CD14-positive monocyte (primary cell): ENCODE results near the gene C8G. TPM values are rescaled to one million over a fixed set of nuclear protein-coding genes. Genes with fewer than 3 reads are reported as not detected.
A peak's percentile ranks its signal among the peaks of the same experiment; 100 is the strongest.

Experiments used
- DNase-seq, 3 donors: peaks; one replicate each; pipeline ENCODE4 v3.0.0-alpha.2; 2011 to 2022
- H2AFZ ChIP-seq: 2 replicates; pipeline ENCODE4 v1.6.0; 2012; ENCODE audit warnings: mild to moderate bottlenecking, low read depth, low read length, inconsistent platforms; ENCODE audit not compliant: insufficient read depth, poor library complexity, severe bottlenecking
- H3K27ac ChIP-seq, 2 donors: 1 replicate in 1 of 2; 2 replicates in 1 of 2; pipeline ENCODE4 v1.5.1; 2012 to 2013; ENCODE audit warnings: low read length in 2 of 2, control low read depth in 1 of 2, inconsistent platforms in 1 of 2, low read depth in 1 of 2, mild to moderate bottlenecking in 1 of 2
- H3K27me3 ChIP-seq, 2 donors: one replicate each; pipeline versions ENCODE4 v1.6.0 to v1.6.1; 2011 to 2013; ENCODE audit warnings: low read length in 2 of 2; ENCODE audit not compliant: control insufficient read depth in 2 of 2, insufficient read depth in 2 of 2
- H3K36me3 ChIP-seq, 2 donors: replicated peaks in 1 of 2; 1 replicate in 1 of 2; 2 replicates in 1 of 2; pipeline versions ENCODE4 v1.5.1 to v1.6.1; 2012 to 2013; ENCODE audit warnings: low read length in 2 of 2, control low read depth in 1 of 2, inconsistent platforms in 1 of 2, mild to moderate bottlenecking in 1 of 2; ENCODE audit not compliant: insufficient read depth in 2 of 2, control insufficient read depth in 1 of 2
- H3K4me1 ChIP-seq, 2 donors: 1 replicate in 1 of 2; 2 replicates in 1 of 2; pipeline versions ENCODE4 v1.5.1 to v1.6.1; 2012 to 2013; ENCODE audit warnings: low read length in 2 of 2, control low read depth in 1 of 2, inconsistent platforms in 1 of 2, mild to moderate bottlenecking in 1 of 2, moderate library complexity in 1 of 2; ENCODE audit not compliant: insufficient read depth in 2 of 2, control insufficient read depth in 1 of 2
- H3K4me2 ChIP-seq: replicated peaks from 2 replicates; pipeline ENCODE3; 2012; ENCODE audit warnings: low read length, moderate library complexity, mild to moderate bottlenecking; ENCODE audit not compliant: poor library complexity, severe bottlenecking; ENCODE audit errors: extremely low read depth
- H3K4me3 ChIP-seq, 3 experiments: fragments of 200-600 bp in 1 of 3; sonication (generic) in 1 of 3; replicated peaks in 1 of 3; 1 replicate in 2 of 3; 2 replicates in 1 of 3; pipeline ENCODE4 v1.5.1; 2011 to 2013; ENCODE audit warnings: low read length in 3 of 3, mild to moderate bottlenecking in 3 of 3, control low read depth in 2 of 3, low read depth in 2 of 3, inconsistent platforms in 1 of 3, moderate library complexity in 1 of 3
- H3K79me2 ChIP-seq: 2 replicates; pipeline ENCODE4 v1.6.0; 2012; ENCODE audit warnings: mild to moderate bottlenecking, control low read depth, inconsistent platforms, low read length, moderate library complexity; ENCODE audit not compliant: insufficient read depth
- H3K9ac ChIP-seq: 2 replicates; pipeline ENCODE4 v1.6.0; 2017; ENCODE audit warnings: low read length, mild to moderate bottlenecking; ENCODE audit not compliant: insufficient read depth, poor library complexity, severe bottlenecking
- H3K9me3 ChIP-seq, 2 donors: replicated peaks in 1 of 2; 1 replicate in 1 of 2; 2 replicates in 1 of 2; pipeline versions ENCODE4 v1.5.1 to v1.6.1; 2012 to 2013; ENCODE audit warnings: low read length in 2 of 2, control low read depth in 1 of 2; ENCODE audit not compliant: control insufficient read depth in 1 of 2, insufficient read depth in 1 of 2
- H4K20me1 ChIP-seq: 2 replicates; pipeline ENCODE4 v1.6.0; 2012; ENCODE audit warnings: mild to moderate bottlenecking, low read length, control low read depth, moderate library complexity; ENCODE audit not compliant: insufficient read depth
- H3K27ac Mint-ChIP-seq, 7 donors: one replicate each; pipeline ENCODE4 v1.8.0; 2020; ENCODE audit warnings: mild to moderate bottlenecking in 7 of 7, mixed read lengths in 7 of 7, moderate library complexity in 6 of 7, inconsistent platforms in 2 of 7
- H3K27me3 Mint-ChIP-seq, 3 donors: one replicate each; pipeline ENCODE4 v1.8.0; 2021 to 2022; ENCODE audit warnings: low read depth in 3 of 3, mild to moderate bottlenecking in 3 of 3, mixed read lengths in 3 of 3, moderate library complexity in 3 of 3, inconsistent platforms in 1 of 3
- H3K36me3 Mint-ChIP-seq, 2 donors: one replicate each; pipeline ENCODE4 v1.8.0; 2020; ENCODE audit warnings: mixed read lengths in 2 of 2, inconsistent platforms in 1 of 2, mild to moderate bottlenecking in 1 of 2
- H3K4me1 Mint-ChIP-seq: one replicate; pipeline ENCODE4 v1.8.0; 2020; ENCODE audit warnings: mild to moderate bottlenecking, mixed read lengths
- H3K4me3 Mint-ChIP-seq, 2 donors: one replicate each; pipeline ENCODE4 v1.8.0; 2020; ENCODE audit warnings: mild to moderate bottlenecking in 2 of 2, mixed read lengths in 2 of 2, moderate library complexity in 1 of 2
- H3K9me3 Mint-ChIP-seq, 7 donors: one replicate each; pipeline ENCODE4 v1.8.0; 2020 to 2022; ENCODE audit warnings: mixed read lengths in 7 of 7, mild to moderate bottlenecking in 6 of 7, moderate library complexity in 6 of 7, inconsistent platforms in 2 of 7
- WGBS: methylation state at CpG from one replicate; pipeline ENCODE4 v1.1.5; 2013; ENCODE audit warnings: missing lambda C conversion rate; ENCODE audit not compliant: insufficient coverage; 5-methylcytosine and 5-hydroxymethylcytosine counted together
- intact Hi-C, 2 donors: fragments of 100-400 bp; cut with micrococcal nuclease; formaldehyde crosslinking; loops; one replicate each; pipeline versions ENCODE4 v1.15.0 to v1.15.1; 2023
- polyA plus RNA-seq, 3 donors: library from polyadenylated mRNA; depleted of rRNA in 1 of 3; unstranded in 2 of 3; stranded (reverse) in 1 of 3; fragments of 300-500 nt in 2 of 3; fragments of >200 nt in 1 of 3; fragmentation: Illumina TruSeq in 2 of 3; gene quantifications; 1 replicate in 2 of 3; 2 replicates in 1 of 3; pipeline ENCODE4 v1.2.3, GENCODE V29; 2012 to 2021
- TF ChIP-seq, protein P1 (sequence below): fragments of 200-600 bp; IDR thresholded peaks from one replicate; pipeline ENCODE4 v1.8.0; 2022; ENCODE audit warnings: antibody characterized with exemption, mild to moderate bottlenecking

The C8G gene
- polyA plus RNA-seq, 3 donors = 0.55 to 0.72 TPM; not detected in 1

DNA sequence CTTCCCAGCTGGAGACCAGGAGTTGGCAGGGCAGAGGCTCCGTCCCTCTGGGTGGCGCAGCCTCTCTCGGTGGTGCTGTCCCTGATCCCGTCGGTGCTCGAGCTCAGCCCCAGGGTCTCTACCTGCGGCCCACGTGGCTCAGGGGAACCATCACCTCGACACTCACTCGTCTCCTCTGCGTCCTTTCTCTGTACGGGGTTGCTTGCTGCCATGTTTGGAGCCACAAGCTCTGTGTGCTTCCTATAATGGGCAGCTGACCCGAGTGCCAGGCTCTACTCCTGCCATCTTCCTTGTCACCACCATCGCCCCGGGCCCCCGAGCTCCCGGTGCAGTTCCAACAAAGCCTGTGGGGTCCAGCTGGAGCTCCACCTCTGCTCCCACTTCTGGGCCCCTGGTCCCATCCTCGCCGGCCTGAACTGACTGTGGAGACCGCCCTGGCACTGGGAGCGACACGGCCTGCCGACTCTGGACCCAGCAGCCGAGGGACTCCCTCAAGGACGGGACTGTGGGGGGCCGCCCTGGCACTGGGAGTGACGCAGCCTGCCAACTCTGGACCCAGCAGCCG, 5.5 kb upstream of the C8G start:
- H3K36me3 ChIP-seq = peaks cover 39 to 48% of the 10 kb centered on the region in 2 donors
- DNase-seq = no peak
- Mint-ChIP-seq H3K4me3 (no peak overlapping the region), H3K27me3 (no peaks in the 10 kb centered on the region), H3K27ac (peak overlapping the region in 1 of 7 donors; percentile 72), H3K4me1 (peaks cover 24% of the 10 kb centered on the region), H3K36me3 (peaks cover 26 to 47% of the 10 kb centered on the region in 2 donors), H3K9me3 (peaks cover 0 to 3% (median 0%) of the 10 kb centered on the region in 7 donors)
- H3K9ac ChIP-seq = no peak overlapping the region
- no peaks in the 10 kb centered on the region for H3K27me3 ChIP-seq
- WGBS = 97% methylated on average over 28 of the region's 28 CpGs
- intact Hi-C loops = no loop called here
- H3K27ac ChIP-seq = no peak overlapping the region
- peaks cover 20% of the 10 kb centered on the region for H3K79me2 ChIP-seq
- peaks cover 49% of the 10 kb centered on the region for H4K20me1 ChIP-seq
- H3K4me1 ChIP-seq = peaks cover 23 to 30% of the 10 kb centered on the region in 2 donors
- H3K4me3 ChIP-seq = no peak overlapping the region
- H3K4me2 ChIP-seq = no peak overlapping the region
- no peak overlapping the region for H2AFZ ChIP-seq
- TF ChIP-seq, protein P1, sequence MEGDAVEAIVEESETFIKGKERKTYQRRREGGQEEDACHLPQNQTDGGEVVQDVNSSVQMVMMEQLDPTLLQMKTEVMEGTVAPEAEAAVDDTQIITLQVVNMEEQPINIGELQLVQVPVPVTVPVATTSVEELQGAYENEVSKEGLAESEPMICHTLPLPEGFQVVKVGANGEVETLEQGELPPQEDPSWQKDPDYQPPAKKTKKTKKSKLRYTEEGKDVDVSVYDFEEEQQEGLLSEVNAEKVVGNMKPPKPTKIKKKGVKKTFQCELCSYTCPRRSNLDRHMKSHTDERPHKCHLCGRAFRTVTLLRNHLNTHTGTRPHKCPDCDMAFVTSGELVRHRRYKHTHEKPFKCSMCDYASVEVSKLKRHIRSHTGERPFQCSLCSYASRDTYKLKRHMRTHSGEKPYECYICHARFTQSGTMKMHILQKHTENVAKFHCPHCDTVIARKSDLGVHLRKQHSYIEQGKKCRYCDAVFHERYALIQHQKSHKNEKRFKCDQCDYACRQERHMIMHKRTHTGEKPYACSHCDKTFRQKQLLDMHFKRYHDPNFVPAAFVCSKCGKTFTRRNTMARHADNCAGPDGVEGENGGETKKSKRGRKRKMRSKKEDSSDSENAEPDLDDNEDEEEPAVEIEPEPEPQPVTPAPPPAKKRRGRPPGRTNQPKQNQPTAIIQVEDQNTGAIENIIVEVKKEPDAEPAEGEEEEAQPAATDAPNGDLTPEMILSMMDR = no peak
- no peaks in the 10 kb centered on the region for H3K9me3 ChIP-seq

DNA sequence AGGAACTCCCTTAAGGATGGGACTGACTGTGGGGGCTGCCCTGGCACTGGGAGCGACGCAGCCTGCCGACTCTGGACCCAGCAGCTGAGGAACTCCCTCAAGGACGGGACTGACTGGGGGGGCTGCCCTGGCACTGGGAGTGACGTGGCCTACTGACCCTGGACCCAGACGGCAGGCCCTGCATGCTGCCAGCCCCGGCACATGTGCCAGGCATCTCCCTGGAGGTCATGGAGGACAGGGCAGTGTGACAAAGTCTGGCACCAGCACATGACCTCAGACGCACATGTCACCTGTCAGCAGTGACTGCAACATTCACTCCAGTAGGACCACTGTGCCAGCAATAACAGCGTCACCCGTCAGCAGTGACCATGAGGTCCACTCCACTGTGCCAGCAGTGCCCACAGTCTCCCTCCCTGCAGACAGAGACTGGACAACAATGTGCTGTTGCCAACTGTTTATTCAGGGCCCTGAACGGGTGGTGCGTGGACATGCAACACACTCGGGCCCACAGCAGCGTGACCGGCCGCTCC, 5.0 kb upstream of the C8G start:
- no peak overlapping the region for H3K4me2 ChIP-seq
- 88% methylated on average over 16 of the region's 16 CpGs for WGBS
- H3K36me3 Mint-ChIP-seq = peaks cover 26 to 47% of the 10 kb centered on the region in 2 donors
- H3K4me3 ChIP-seq = no peak overlapping the region
- H3K9ac ChIP-seq = no peak overlapping the region
- H3K9me3 ChIP-seq = no peaks in the 10 kb centered on the region
- peaks cover 0 to 4% (median 0%) of the 10 kb centered on the region in 3 donors for H3K27me3 Mint-ChIP-seq
- H4K20me1 ChIP-seq = peaks cover 49% of the 10 kb centered on the region
- no peak for DNase-seq
- H3K36me3 ChIP-seq = peaks cover 39 to 48% of the 10 kb centered on the region in 2 donors
- no peak overlapping the region for H3K27ac Mint-ChIP-seq
- H3K4me3 Mint-ChIP-seq = no peak overlapping the region
- H3K27ac ChIP-seq = no peak overlapping the region
- peaks cover 20 to 29% of the 10 kb centered on the region in 2 donors for H3K4me1 ChIP-seq
- H3K4me1 Mint-ChIP-seq = peaks cover 23% of the 10 kb centered on the region
- H3K79me2 ChIP-seq = peaks cover 20% of the 10 kb centered on the region
- intact Hi-C loops = loop anchor here (10.0 kb wide), 3 partner anchors 95 to 135 kb away; partner anchors contain the start of genes AJM1 (in 1 of the 2), FUT7 (in 1 of the 2), PHPT1 (in 1 of the 2) and RABL6 (in 1 of the 2)
- TF ChIP-seq, protein P1 = no peak
- H3K27me3 ChIP-seq = no peaks in the 10 kb centered on the region
- H3K9me3 Mint-ChIP-seq = peaks cover 0 to 3% (median 0%) of the 10 kb centered on the region in 7 donors
- no peak overlapping the region for H2AFZ ChIP-seq
